HG02588 (cell line): ENCODE results near the gene TLE1.

ENCODE experiments used
- ATAC-seq: cut with Tn5 transposase; IDR thresholded peaks from one replicate; pipeline ENCODE4 v1.9.1; 2021; ENCODE audit warnings: mild to moderate bottlenecking, moderate library complexity; ENCODE audit not compliant: unreplicated experiment

Gene TLE1

GRCh38 chr9:81557452-81558090, 131.8 kb downstream of the TLE1 start:
- no peak for ATAC-seq

GRCh38 chr9:81556923-81557322, 132.4 kb downstream of the TLE1 start:
- no peak for ATAC-seq

GRCh38 chr9:81552581-81552991, 136.8 kb downstream of the TLE1 start:
- no peak for ATAC-seq

DNA sequence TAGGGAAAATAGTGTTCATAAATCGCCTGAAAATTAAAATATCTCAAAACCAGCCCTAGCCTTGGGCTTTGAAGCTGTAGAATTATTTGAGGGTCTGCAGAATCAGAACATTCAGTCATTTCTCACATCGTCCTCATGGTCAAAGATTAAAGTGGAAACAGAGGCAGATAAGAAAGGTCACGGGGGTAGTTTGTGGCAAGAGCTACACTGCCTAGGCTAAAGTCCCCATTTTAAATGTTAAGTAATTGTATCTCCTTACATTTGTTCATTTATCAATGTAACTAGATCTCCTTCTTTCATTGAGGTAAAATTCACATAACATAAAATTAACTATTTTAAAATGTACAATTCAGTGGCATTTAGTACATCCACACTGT, 139.2 kb downstream of the TLE1 start:
- no peak for ATAC-seq

DNA sequence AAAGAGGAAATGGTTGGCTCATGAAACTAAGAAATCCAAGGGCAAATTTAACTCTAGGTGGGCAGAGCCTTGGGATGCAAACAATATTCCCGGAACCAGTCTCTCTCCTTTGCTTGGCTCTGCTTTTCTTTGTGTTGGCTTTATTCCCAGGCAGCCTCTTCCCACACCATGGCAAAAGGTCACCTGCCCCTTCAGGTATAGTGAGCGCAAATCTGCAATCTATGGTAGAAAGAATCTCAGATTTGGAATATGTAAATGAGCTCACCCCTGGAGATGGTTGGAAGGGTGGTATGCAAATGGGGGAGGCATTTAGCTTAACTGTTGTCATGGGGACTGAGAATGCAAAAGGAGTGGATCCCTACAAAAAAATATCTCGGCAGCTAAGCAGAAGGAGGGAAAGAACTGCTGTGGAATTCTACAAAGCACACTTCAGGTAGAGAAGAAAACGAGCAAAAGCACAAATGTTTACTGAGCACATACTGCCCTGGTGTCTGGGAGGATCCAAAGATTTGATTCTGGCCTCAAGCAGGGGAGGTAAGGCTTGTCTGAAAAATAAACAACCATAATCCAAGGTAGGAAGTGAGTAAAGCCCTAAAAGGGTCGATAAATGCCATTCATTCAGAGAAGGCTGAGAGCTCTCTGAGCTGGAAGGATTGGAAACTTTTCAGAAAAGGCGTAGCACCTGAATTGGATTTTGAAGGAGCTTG, 139.7 kb downstream of the TLE1 start:
- no peak for ATAC-seq

GRCh38 chr9:81548911-81549310, 140.4 kb downstream of the TLE1 start:
- ATAC-seq = no peak

DNA sequence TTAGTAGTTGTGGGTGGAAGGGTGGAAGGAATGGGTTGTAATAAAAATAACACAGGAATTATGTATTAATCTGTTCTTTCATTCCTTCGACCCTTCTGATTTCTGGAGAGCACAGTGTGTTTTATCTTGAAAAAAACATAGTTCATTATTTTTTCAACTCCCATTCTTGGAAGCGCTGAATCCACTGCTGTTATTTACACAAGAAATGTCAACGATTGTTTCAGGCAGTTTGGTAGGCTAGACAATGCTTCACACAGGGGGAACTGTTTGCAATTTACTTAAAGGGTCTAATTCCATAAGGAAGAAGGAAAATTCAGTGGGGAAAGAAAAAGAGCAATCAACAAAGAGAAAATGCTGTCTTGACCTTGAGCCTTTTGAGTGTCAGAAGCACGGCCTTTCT, 142.9 kb downstream of the TLE1 start:
- ATAC-seq = no peak

GRCh38 chr9:81543695-81544094, 145.7 kb downstream of the TLE1 start:
- no peak for ATAC-seq

DNA sequence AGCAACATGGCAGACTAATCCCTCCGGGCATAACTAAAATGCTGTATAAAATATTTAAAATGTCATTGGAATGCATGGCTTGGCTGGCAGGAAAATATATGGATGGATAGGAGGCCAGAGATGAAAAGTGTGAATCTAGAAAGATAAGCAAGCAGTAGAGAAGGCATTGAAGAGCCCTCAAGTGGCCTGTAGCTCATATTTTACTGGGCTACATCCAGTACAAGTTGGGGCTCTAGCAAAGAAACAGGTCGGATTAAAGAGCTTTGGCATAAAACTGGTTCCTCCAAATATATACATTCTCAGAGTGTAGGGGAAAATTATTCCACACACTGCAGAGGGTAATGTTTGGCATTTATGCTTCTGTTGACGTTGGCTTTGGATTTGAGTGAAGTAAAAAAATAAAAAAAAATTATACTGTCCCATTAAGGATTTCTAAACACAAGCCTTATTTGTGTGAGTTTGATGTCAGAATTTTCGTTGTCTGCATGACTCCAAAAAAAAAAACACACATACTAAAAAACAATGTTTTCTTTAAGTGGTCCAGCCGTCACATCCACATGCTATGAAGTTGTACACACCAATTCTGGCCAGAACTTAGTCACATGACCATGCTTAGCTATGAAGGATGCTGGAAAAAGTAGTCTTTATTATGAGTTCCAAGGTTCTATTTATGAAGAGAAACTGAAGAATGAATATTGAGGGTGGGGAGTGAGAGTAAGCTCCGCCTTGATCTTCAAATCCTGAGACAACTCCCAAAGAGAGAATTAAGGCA, 147.0 kb downstream of the TLE1 start:
- ATAC-seq = no peak

DNA sequence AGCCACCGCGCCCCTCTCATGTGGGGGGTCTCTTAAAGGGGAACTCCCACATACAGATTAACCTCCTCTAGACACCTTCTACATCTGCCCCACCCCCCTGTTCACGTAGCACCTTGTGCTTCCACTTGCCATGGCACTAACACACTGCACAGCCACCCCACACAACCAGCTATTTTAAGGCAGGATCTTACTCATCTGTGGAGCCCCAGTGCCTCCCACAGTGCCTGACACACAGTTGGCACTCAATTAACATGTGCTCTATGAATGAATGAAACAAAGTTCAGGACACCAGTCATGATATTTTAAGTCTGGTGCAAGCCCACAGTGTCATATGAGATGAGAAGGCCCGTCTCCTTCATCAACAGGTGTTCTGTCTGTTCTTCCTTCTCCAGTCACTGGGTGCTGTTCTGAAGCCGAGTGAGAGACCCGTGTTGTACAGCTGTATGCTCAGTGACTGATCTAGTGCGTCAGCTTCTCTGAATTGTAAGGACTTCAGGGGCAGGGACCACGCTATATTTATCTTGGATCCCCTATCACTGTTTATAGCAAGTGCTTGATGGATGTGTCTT, 149.1 kb downstream of the TLE1 start:
- ATAC-seq = no peak

- ATAC-seq = no peak
Observed at GRCh38 chr9:81539317-81539716, 150.0 kb downstream of the TLE1 start.

DNA sequence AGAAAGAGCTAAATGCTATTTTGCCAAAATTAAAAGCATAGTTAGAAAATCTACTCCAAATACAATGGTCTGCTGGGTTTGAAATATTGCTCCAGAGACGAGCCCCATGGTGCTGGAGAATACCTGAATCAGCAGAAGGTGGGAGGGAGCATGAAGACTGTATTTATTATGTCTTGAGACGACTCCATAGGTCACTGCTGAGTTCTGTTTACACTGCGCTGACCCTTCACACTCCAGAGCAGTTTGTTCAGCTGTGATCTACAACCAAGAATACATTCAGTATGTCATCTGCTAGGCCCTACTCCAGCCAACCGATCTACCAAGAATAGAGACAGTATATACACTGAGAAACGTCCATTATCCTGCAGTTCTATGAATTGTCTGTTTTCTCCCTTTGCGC, 150.5 kb downstream of the TLE1 start:
- ATAC-seq = no peak

DNA sequence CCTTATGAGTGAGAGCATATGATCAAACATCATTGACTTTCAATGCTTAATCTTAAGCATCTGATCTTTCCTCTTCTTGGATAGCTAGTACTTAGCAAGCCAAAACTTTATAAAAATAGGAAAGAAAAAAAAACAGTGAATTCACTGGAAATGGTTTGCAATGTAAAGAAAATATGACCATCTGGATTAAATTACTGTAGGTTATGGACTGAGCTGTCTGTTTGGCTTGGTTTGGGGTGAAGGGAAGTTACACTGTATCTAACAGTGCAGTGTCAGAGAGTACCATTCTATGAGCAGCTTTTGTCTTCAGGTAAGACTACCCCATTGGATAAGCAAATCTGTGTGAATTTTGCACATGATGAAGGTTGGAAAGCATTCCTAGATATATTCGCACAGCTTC, 151.4 kb downstream of the TLE1 start:
- ATAC-seq = no peak

DNA sequence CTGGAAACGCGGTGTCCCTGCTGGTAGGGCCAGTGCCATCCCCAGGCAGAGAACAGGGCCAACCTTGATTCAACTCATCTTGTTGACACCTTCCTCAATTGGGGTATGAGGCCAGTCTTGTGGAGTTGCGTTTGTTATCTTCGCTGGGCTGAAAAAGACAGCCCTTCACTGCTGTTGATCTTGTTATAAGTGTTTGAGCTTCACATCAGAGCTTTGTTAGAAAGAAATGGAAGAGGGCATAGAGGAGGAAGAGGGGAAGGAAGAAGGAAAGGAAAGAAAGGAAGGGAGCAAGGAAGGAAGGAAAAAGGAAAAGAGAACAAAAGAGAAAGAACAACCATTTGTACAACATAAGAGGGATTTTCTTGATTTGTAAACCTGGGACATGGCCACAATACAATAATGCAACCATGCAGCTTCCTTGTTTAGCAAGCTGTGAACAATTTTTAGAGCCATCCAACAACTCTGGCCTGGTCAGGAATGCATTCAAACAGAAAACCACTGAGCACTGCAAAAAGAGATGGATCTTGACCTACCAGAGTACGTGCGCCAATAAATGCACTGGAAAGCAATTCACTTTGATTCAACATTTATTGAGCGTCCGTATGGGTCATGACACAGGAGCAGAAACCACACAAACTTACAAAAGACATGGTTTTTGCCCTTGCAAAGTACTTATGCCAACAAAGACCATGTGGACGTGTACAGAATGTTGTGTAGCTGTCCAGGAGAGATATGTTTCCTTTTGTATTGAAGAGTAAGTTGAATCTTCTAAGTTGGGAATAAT, 152.9 kb downstream of the TLE1 start:
- no peak for ATAC-seq

DNA sequence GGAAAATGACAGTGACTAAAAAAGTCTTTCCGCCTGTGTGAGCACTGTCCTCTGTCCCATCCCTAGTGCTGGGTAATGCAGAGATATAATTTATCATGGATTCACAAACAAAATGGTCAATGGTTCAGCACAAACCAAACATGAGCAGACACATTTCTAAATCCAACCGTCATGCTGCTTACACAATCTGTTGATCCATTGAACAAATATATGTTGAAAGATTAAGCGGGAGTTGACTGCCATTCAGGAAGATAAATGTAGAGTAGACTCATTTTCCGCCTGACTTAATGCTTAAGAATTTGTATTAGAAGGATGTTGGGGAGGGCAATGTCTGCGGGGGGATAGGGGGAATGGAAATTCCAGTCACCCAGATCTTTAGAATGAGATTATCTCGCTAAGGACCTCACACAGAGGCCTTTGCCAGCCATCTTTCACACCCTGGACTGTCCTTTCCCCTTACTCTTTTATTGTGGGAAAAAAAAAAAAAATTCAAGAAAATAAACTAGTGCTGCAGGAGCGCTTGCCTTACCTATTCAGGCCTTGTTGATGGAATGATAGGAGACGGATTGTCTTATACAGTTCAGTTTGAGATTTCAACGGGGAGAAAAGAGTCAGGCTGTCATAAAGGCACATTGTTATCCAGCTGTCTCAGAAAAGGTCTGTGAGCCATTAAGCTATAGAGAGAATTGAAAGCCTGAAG, 153.7 kb downstream of the TLE1 start:
- no peak for ATAC-seq

GRCh38 chr9:81534138-81534875, 155.0 kb downstream of the TLE1 start:
- ATAC-seq = no peak
